ENCODE results near the gene RPS19BP1.

The RPS19BP1 gene

GRCh38 chr22:39488563-39489083, 43.9 kb downstream of the RPS19BP1 start:
- no peak for DNase-seq

GRCh38 chr22:39487826-39488520, 44.6 kb downstream of the RPS19BP1 start:
- no peak for DNase-seq

DNA sequence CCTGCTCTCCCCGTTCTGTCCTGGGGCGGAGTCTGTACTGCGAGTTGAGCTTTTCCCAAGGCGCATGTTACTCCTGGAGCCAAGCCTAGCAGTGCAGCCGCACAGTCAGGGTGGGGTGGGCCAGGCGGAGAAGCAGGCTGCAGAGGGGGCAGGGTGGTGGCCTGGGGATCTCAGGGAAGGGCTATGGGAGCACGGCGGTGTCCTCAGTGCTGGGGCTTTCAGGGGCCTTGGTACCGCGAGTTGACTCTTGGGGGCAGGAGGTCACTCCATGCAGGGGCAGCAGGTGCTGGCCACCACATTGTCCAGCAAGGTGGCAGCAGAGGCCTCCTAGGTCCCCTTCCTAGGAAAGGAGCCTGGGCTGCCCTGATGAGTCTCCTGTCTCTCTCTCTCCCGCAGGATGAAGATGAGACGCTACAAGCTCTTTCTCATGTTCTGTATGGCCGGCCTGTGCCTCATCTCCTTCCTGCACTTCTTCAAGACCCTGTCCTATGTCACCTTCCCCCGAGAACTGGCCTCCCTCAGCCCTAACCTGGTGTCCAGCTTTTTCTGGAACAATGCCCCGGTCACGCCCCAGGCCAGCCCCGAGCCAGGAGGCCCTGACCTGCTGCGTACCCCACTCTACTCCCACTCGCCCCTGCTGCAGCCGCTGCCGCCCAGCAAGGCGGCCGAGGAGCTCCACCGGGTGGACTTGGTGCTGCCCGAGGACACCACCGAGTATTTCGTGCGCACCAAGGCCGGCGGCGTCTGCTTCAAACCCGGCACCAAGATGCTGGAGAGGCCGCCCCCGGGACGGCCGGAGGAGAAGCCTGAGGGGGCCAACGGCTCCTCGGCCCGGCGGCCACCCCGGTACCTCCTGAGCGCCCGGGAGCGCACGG, 45.4 kb downstream of the RPS19BP1 start:
- no peak for DNase-seq

- no peak for DNase-seq
These were observed 49.8 kb downstream of the RPS19BP1 start for GRCh38 chr22:39482768-39483167.

GRCh38 chr22:39481595-39481994, 51.0 kb downstream of the RPS19BP1 start:
- no peak for DNase-seq

GRCh38 chr22:39481054-39481453, 51.5 kb downstream of the RPS19BP1 start:
- DNase-seq: no peak

DNA sequence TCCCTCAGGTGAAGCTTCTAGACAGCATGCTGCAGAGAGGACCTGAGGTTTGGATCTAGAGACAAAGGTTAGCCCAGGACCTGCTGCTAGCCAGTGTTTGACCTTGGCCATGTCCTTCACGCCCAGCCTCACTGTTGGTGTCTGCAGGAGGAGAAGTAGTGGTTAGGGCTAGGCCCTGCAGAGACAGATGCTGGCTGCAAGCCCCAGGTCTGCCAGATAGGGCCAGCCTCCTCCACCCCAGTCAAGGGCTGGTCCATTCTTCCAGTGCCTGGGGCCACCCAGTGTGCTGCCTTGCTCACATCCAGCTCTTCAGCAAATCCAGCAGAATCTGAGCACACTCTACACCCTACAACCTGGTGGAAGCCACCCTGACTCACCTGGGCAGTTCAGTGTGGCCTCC, 52.0 kb downstream of the RPS19BP1 start:
- DNase-seq: no peak

- no peak for DNase-seq
These were observed 53.3 kb downstream of the RPS19BP1 start for GRCh38 chr22:39479254-39479653.

Data from cortex of kidney (tissue), 1 donor.